C4-2B (cell line): ENCODE data around the gene DPP3.
"Not testable (repeated sequence)": the region's sequence is repeated elsewhere in the genome, so short reads cannot be mapped to it uniquely, and the experiment has no call there.

Source experiments
- H3K27ac ChIP-seq: fragments of 450-650 bp; 2 replicates; pipeline ENCODE4 v1.5.1; 2017
- ZFX ChIP-seq: fragments of 450-650 bp; IDR thresholded peaks from 2 replicates; pipeline ENCODE4 v1.6.1; 2017
- TF ChIP-seq, protein P1 (sequence below): fragments of 450-650 bp; conservative IDR thresholded peaks from 2 replicates; pipeline ENCODE4 v1.5.1; 2017; ENCODE audit warnings: mild to moderate bottlenecking

The DPP3 gene

DNA sequence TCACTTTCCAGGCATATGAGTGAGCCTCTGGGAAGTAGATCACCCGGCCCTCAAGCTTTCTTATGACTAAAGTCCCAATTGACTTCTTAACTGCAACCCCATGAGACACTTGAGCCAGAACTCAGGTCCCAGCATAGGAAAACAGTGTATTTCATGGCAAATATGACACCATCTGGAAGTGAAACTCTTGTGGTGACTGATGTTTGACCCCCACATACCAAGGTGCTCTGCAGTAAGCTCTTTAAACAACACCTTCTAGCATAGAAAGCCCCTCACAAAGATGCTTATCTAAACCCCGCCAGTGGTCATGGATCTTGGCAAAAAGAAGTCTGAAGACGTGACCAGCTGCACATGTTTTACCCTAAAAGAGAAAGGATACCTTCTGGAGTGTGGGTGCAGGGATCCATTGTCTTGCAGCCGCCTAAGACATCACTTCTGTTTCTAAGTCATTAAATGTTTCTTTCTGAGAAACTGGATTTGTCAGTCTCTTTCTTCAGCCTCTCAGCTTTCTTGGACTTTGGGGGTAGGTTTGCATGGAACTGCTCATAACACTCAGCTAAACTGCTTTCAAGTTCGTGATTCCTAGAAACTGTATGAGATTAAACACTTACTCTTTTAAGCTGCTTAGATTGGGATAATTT is 21.0 kb upstream of the DPP3 start:
- TF ChIP-seq ZFX = no peak
- TF ChIP-seq, protein P1, sequence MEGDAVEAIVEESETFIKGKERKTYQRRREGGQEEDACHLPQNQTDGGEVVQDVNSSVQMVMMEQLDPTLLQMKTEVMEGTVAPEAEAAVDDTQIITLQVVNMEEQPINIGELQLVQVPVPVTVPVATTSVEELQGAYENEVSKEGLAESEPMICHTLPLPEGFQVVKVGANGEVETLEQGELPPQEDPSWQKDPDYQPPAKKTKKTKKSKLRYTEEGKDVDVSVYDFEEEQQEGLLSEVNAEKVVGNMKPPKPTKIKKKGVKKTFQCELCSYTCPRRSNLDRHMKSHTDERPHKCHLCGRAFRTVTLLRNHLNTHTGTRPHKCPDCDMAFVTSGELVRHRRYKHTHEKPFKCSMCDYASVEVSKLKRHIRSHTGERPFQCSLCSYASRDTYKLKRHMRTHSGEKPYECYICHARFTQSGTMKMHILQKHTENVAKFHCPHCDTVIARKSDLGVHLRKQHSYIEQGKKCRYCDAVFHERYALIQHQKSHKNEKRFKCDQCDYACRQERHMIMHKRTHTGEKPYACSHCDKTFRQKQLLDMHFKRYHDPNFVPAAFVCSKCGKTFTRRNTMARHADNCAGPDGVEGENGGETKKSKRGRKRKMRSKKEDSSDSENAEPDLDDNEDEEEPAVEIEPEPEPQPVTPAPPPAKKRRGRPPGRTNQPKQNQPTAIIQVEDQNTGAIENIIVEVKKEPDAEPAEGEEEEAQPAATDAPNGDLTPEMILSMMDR = no peak
- no peak overlapping the region for H3K27ac ChIP-seq

DNA sequence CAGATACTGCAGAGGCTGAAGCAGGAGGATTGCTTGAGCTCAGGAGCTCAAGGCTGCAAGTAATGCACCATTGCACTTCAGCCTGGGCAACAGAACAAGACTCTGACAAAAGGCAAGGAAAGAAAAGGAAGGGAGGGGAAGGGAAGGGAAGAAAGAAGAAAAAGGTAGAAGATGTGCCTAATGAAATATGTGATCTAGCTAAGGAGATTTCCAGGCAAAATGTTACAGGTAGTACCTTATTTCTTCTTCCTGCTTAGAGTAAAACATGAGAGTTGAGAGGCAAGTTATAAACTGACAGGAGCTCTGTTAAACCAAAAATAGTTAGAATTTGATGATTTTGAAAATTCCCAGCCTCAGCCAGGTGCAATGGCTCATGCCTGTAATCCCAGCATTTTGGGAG is 18.2 kb upstream of the DPP3 start:
- H3K27ac ChIP-seq = no peak overlapping the region
- no peak for TF ChIP-seq ZFX
- TF ChIP-seq, protein P1 = no peak

DNA sequence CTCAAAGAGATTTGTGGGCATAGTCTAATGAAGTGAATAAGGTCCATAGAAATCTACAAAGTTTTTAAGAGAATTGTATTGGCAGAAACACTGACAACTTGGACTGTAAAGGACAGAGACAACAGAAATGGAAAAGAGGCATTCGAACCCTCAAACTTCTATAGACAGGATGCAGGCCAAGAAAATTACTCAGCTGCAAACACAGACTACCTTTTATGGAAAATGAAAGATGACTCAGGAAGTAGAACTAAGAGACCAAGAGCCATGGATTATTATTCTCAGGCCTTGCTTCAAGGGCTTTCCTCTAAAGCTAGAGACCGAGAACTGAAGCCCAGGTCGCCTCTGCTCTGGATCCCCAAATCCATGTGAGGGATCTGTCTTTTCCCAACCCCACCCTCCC is 17.3 kb upstream of the DPP3 start:
- H3K27ac ChIP-seq = no peak overlapping the region
- no peak for TF ChIP-seq ZFX
- TF ChIP-seq, protein P1 = no peak

DNA sequence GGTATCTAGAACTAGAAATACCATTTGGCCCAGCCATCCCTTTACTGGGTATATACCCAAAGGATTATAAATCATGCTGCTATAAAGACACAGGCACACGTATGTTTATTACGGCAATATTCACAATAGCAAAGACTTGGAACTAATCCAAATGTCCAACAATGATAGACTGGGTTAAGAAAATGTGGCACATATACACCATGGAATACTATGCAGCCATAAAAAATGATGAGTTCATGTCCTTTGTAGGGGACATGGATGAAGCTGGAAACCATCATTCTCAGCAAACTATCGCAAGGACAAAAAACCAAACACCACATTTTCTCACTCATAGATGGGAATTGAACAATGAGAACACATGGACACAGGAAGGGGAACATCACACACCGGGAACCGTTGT is 16.1 kb upstream of the DPP3 start:
- H3K27ac ChIP-seq = not testable (repeated sequence)

DNA sequence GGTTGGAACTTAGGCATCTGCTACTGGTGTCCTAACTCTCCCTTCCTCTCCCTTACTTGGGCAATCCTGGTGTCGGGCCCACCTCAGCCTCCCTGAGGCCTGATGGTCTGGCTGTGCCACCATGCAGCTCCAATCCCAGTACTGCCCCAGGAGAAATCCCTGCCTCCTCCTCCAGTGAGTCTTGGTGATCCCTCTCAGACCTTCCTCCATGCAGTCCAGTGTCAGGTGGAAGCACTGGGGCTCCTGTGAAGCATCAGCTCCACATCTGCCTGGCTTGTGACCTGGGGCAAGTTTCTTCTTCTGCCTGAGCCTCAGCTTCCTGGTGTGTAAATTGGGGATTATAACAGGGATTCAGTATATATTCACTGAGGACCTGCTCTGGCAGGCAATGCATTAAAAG is 15.3 kb upstream of the DPP3 start:
- H3K27ac ChIP-seq = no peak overlapping the region
- TF ChIP-seq, protein P1 = no peak
- TF ChIP-seq ZFX = no peak

DNA sequence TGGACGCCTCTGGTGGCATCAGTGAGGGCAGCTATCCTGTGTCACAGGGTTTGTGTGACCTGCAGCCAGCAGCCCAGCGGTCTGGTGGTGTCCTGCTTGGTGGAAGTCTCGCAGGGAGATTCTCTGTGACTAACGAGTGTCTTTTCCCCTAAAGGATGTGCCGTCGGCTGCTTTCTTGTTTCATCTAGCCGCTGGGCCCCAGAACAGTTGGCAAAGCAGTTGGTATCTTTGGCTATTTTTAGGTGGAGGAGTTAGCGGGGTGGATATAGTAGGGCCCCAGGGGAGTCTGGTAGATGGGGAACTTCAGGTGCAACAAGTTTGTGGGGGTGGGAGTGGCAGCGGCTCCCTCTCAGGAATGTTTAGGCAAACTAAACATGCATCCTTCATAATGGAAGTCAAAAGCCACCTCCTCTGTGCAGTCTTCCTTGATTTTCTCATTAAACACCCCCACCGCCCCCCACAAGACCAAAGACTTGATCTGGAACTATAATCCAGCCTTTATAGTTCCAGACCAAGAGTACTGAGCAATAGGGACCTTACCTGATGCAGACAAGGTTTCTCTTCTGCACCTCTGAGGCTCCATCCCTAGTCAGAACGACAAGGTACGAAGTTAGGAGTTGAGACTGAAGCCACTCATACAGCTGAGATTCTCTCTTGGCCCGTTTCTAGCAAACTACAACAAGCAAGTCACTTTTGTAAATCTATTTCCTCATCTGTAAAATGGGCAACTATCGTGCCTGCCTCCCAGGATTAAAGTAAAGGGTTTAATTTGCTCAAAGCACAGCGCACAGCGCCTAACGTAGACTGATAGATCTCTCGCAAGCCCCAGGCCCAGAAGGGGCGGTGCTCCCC is 14.6 kb upstream of the DPP3 start:
- TF ChIP-seq, protein P1 = no peak
- TF ChIP-seq ZFX = no peak
- no peak overlapping the region for H3K27ac ChIP-seq

DNA sequence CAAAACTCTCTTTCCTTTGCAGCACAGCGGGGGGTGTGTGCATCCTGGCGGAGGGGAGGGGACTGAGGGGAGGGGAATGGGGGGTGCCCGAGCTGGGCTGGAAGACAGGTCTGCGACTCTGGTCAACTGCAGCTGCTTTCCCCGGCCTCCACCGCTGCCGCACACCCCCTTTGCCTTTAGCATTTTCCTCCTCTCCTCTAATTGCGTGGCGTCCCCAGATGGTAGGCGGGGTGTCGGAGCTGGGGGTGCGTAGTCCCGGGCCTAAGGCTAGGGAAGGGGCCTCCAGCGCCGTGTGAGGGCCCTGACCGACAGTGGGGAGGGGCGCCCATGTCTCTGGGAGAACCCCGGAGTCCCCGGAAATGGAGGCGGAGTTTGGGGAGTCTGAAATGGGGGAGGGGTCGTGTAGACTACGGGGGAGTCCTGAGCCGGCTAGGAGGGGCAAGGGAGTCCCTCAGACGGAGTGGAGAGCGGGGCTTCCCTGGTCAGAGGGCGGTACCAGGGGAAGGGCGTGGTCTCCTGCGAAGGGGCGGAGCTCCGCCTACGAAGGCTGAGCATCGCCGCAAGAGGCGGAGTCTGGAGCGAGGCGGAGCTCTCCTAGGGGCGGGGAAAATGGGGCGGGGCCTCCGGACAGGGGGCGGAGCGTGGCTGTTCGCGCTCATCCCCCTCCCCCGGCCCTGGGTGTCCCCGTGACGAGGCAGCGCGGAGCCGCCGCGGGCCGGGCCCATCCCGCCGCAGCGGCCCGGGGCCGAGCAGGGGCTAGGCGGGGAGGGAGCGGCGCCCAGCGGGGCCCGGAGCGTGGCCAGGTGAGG is 13.8 kb upstream of the DPP3 start, which contains the start of gene PELI3:
PELI3 (plus strand) TSS at position 681 of the 809 bp plus-strand sequence. CDS start 1,224 bp downstream, outside the sequence.
- no peak for TF ChIP-seq ZFX
- TF ChIP-seq, protein P1 = no peak
- H3K27ac ChIP-seq = peak within 1 kb of the TSS; percentile 68
